Stimulated activated naive CD8-positive, alpha-beta T cell treated with anti-CD3 and anti-CD28 coated beads, Interleukin-15, Interleukin-2, amounts not matched to agents 100 U/mL and 50 U/mL, for 24 hours (primary cell): ENCODE measurements around the gene ALG1L2.
"Not testable (repeated sequence)": the region's sequence is repeated elsewhere in the genome, so short reads cannot be mapped to it uniquely, and the experiment has no call there.

Experiments
- ATAC-seq: fragments of 150-1000 bp; cut with Tn5 transposase; one replicate; pipeline ENCODE4 v1.10.0; 2021
- DNase-seq: peaks from one replicate; pipeline ENCODE4 v3.0.0; 2021

Gene ALG1L2, protein sequence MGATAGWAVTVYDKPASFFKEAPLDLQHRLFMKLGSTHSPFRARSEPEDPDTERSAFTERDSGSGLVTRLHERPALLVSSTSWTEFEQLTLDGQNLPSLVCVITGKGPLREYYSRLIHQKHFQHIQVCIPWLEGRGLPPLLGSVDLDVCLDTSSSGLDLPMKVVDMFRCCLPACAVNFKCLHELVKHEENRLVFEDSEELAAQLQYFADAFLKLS

DNA sequence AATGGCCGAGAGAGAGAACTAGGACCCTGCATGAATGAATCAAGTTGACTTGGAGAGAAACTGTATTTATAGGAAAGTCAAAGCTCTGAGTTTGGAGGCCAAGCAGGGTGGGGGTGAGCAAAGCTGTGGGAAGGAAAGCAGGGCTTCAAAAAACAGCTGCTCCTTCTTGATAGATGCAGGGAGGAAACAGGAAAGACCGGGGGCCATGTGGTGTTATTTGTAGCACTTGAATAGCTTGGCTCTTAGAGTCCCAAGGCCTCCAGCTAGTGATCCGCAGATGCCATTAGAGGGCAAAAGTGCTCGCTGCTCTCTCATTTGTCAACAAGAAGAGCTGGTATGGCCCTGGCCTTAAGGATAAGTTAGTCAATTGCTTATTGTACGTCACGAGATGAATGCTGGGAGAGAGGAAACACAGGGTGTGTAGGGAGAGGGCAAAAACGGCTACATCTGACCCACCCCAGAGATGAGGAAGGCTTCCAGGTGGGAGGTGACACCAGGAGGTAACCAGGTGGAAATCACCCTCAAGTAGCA lies at the start of gene ALG1L2:
TSS of gene ALG1L2 (plus strand) at position 481 of the 531 bp plus-strand sequence. CDS start 186 bp downstream, outside the sequence.
- ATAC-seq (no peak), DNase-seq (no peak)

DNA sequence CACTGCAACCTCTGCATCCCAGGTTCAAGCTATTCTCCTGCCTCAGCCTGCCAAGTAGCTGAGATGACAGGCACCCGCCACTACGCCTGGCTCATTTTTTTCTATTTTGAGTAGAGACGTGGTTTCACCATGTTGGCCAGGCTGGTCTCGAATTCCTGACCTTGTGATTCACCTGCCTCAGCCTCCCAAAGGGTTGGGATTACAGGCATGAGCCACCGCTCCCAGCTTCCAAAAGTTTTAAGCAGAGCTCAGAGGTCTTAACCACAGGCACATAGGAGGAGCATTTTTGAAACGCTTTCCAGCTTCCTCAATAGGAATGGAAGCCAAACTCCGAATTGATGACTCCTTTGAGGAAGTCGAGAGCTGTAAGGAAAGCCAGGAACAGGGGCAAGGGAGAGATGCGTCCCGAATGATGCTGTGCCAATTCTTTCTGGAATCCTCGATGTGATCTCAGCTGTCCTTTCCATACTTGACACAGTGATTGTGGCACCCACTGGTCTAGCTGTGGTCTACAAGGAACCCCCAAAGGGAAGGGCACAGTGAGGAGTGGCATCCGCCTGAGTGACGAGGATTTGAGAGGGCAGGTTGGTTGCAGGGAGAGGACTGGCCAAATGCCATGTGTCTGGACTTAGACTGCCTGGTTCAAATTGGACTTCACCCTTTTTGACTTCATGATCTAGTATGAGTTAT lies 44.4 kb upstream of the ALG1L2 start:
- ATAC-seq, DNase-seq: not testable (repeated sequence)

DNA sequence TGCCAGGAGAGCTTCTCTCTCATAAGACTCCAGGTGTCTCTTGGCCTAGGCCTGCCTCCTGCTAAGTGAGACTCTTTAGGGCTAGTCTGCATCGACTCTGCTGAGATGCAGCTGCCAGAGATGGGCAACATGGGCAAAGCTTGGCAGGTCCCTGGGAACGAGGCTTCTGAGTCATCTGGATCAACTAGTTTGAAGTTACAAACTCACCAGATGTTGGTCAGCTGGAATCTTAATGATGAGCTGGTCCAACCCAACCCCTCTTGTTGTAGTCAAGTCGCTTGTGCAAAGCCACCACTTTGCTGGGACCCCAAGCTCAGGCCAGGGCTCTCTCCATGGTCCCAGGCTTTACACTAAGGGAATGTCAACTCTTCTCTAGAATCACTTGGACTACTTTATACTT lies 38.9 kb upstream of the ALG1L2 start:
- ATAC-seq, DNase-seq: not testable (repeated sequence)

DNA sequence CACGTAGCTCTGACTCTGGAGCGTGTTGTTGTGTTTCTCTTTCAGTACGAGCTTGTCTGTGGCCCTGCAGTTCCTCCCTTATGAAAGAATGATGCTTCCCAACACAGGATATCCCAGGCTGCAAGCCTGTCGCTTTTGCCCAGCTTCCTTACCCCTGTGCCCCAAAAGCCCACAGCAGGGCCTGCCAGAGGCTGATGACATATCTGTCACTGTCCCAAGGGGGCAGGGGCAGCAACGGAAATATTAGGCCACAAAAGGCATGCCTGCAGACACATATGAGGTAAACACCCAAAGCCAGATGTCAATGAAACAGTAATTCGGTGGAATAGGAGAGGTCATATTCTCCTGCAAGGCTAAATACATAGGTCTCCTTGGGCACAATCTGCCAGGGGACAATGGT lies 38.0 kb upstream of the ALG1L2 start:
- DNase-seq, result not testable (repeated sequence)

DNA sequence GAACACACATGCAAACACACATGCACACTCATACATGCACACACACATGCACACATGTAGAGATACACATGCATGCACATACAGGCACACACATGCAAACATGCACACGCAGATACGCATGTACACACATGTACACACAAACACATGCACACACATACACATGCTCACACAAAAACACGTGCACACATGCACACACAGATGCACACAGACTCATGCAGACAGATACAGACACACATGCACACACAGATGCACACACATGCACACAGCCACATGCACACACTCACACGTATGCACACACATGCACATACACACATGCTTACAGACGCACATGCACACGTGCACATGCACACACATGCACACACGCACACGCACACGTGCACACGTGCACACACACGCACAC lies 37.3 kb upstream of the ALG1L2 start:
- no peak for ATAC-seq

More for the DNA sequence above, 38.0 kb upstream of the ALG1L2 start:
- not testable (repeated sequence) for ATAC-seq

DNA sequence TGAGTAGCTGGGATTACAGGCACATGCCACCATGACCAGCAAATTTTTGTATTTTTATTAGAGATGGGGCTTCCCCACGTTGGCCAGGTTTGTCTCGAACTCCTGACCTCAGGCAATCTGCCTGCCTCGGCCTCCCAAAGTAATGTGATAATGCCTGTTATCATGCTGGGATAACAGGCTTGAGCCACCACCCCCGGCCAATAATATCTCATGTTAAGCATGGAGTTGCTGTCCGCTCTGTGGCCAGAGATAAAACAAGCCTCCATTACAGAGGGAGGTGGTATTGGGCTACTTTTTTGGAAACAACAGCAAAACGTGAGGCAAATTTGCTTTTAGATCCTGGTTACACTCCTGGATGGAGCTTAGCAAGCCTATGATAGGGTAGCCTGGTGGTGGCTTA lies 32.9 kb upstream of the ALG1L2 start:
- no peak for DNase-seq
- no peak for ATAC-seq

More for the DNA sequence above, 37.3 kb upstream of the ALG1L2 start:
- DNase-seq, result no peak

DNA sequence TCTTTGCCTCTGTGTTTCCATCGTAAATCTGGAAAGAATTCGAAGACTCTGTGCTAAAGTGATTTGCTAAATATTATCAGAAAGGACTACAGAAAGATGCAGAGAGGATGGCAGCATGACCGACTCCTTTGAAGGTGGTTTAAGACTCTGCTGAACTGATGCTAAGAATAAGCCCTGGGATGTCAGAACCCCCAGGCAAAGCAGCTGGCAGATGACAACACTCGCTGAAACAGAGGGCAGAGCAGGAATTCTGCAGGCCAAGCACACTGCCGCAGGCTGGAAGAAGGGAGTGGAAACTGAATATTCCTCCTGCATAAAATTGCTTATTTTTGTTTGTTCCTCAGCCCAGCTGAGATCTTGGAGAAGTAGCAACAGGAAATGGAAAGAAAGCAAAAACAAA lies 29.3 kb upstream of the ALG1L2 start:
- ATAC-seq, result not testable (repeated sequence)

DNA sequence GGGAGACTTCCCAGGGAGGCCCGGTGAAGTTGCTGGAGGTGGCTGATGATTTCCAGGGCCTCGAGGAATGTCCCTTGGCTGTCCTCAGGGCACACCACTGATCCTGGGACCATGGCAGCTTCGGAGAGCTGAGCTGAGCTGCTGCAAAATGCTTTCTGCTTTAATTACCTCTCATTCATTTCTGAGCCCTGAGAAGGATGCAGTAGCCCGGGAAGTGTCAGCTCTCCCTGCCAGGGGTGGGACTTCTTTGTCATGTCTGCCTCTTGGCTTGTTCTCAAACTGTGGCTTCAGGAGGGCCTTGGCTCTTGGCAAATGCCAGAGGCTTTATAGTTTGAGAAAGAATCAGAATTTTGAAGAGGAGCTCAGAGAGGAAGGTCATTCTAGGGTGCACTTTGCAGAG lies 28.7 kb upstream of the ALG1L2 start:
- ATAC-seq, DNase-seq: not testable (repeated sequence)

More for the DNA sequence above, 29.3 kb upstream of the ALG1L2 start:
- not testable (repeated sequence) for DNase-seq

DNA sequence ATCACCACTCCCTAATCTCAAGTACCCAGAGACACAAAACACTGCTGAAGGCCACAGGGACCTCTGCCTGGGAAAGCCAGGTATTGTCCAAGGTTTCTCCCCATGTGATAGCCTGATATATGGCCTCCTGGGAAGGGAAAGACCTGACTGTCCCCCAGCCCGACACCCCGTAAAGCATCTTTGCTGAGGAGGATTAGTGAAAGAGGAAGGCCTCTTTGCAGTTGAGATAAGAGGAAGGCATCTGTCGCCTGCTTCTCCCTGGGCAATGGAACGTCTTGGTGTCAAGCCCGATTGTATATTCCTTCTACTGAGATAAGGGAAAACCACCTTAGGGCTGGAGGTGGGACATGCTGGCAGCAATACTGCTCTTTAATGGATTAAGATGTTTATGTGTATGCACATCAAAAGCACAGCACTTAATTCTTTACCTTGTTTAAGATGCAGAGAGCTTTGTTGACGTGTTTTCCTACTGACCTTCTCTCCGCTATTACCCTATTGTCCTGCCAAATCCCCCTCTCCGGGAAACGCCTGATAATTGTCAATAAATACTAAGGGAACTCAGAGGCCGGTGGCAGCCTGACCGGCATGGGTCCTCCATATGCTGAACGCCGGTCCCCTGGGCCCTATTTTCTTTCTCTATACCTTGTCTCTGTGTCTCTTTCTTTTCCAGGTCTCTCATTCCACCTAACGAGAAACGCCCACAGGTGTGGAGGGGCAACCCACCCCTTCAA lies 23.9 kb upstream of the ALG1L2 start:
- not testable (repeated sequence) for DNase-seq, ATAC-seq

DNA sequence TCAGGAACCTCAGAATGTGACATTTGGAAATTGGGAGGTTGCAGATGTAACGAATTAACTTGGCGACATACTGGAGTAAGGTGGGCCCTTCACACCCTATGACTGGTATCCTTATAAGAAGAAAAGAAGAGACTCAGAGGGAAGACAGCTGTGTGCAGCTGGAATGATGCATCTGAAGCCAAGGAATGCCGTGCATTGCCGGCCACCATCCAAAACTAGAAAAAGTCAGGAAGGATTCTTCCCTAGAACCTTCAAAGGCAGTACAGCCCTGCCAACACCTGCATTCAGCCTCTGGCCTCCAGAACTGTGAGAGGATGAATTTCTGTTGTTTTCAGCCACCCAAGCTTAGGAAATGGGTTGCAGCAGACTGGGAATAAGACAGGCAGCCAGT lies 23.4 kb upstream of the ALG1L2 start:
- not testable (repeated sequence) for ATAC-seq, DNase-seq

DNA sequence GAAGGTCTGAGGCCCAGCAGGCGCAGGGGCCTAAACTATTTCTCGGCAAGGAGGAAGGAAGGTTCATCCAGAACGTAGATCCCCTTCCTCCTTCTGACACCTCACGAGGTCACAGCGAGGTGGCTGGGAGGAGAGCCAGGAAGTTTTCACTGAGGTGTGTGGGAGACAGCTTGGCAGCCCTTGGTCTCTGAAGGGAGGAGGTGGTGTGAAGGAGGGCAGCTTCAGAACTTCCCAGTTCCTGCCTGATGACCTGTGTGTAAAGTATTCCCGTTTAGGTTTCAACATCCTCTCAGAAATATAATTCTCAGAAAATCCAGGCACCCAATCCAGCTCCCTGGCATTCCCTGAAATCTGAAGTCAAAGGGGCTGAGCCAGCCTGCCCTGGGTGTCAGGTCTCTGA lies 22.9 kb upstream of the ALG1L2 start:
- ATAC-seq, DNase-seq: not testable (repeated sequence)

DNA sequence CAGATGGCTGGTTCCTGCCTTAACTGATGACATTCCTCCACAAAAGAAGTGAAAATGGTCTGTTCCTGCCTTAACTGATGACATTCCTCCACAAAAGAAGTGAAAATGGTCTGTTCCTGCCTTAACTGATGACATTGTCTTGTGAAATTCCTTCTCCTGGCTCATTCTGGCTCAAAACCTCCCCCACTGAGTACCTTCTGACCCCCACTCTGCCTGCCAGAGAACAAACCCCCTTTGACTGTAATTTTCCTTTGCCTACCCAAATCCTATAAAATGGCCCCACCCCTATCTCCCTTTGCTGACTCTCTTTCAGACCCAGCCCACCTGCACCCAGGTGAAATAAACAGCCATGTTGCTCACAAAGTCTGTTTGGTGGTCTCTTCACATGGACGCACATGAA lies 22.5 kb upstream of the ALG1L2 start:
- not testable (repeated sequence) for ATAC-seq, DNase-seq

DNA sequence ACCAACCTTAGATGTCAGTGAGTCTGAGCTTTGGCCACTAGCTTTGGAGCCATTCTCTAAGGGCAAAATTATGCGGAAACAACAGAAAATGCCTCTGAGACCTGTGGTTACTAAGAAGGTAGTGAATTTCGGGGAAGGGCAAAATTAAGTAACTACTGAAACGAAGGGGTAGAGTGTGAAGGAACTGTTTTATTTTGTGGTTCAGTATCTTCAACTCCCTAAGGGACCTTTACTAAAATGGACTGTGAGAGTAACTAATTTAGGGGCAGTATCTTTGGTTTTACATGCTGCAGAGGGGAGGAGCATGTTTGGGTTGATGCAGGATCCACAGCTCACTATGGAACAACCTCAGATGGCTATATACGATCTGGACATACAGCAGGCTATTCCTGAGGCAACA lies 8.0 kb upstream of the ALG1L2 start:
- DNase-seq (no peak), ATAC-seq (no peak)

DNA sequence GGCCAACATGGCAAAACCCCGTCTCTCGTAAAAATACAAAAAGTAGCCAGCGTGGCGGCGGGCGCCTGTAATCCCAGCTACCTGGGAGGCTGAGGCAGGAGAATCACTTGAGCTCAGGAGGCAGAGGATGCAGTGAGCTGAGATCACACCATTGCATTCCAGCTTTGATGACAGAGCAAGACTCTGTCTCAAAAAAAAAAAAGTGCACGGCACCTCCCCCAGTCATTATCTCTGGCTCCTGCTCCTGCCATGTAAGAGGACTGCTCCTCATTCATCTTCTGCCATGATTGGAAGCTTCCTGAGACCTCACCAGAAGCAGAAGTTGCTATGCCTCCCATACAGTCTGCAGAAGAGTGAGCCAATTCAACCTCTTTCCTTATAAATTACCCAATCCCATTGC lies 4.0 kb upstream of the ALG1L2 start:
- ATAC-seq (no peak), DNase-seq (no peak)

DNA sequence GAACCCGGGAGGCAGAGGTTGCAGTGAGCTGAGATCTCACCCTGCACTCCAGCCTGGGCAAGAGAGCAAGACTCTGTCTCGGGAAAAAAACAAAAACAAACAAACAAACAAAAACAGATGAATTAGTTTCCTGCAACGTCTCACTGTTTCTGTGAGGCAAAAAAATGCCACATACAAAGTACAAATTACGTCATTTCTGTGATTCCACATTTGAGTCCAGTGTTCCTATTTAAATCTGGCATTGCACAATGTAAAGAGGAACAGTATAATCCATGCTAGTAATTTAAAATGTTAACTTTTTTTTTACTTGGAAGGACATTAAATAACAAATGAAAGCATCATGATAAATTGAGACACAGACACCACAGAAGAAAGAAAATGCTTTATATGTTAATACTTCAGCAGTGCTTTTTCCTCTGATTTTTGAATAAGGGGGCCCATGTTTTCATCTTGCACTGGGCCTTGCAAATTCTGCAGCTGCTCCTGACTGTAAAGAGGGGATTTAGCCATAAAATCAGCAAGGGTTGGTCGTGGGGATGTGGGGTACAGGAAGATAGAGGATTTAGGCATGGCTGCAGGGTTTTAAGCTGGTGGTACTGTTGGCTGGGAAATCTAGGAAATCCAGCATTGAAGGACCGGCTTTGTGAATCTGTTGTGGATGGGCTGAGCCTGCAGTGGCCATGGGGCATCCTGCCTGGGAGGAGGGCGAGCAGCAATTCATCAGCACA lies 1.9 kb downstream of the ALG1L2 start:
- ATAC-seq, DNase-seq: not testable (repeated sequence)

DNA sequence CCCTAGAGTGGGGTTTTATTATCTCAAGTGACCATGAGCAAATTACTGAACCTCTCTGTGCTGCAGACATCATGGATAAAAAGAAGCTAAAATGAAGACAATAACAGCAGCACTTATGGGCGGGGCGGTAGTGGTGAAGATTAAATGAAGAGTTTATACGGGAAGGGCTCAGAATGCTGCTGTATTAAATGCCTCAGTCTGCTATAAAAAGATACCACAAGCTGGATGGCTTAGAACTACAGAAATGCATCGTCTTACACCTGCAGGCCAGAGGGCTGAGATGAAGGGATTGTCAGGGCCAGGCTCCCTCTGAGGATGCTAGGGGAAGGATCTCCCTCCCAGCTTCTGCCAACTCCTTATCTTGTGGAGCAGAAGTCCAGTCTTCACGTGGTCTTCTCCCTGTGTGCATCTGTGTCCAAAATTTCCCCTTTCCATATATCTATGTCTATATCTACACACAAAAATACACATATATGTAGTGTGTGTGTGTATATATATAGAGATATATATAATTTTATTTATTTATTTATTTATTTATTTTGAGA lies 2.9 kb downstream of the ALG1L2 start:
- no peak for DNase-seq
- no peak for ATAC-seq

DNA sequence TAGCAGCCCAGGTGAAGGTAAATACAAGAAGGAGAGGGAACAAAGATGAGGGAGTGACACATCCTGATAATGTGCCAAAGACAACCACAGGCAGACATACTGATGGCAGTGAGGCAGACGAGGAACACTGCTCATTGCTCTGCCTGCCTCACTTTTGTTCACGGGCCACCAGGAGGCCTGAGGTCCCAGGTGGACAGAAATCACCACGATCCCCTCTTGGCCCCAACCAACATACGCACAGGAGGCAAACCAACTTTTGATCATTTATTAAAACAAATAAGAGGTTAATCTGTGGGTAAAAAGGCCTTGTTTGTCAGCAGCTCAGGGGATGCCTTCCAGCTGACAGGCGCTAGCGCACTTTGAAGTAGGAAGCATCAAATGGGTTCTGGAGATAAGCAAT lies 4.2 kb downstream of the ALG1L2 start:
- ATAC-seq, result no peak
- no peak for DNase-seq

DNA sequence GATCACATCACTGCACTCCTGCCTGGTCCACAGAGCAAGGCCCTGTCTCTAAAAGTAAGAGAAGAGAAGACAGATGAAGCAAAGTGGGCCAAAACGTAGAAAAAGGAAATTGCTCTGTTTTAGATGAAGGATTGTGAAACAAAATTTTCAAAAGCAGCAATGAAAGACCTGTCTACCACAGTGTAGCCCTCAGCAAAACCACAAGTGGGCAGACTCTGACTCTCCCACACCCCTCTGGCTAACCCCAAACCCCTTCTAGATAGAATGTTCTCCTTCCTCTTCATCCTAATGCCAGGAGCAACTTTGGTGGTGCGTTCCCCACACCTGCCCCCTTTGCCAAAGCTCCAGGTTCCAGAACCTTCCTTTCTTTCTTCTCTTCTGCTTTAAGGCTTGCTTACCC lies 5.0 kb downstream of the ALG1L2 start:
- not testable (repeated sequence) for ATAC-seq, DNase-seq

DNA sequence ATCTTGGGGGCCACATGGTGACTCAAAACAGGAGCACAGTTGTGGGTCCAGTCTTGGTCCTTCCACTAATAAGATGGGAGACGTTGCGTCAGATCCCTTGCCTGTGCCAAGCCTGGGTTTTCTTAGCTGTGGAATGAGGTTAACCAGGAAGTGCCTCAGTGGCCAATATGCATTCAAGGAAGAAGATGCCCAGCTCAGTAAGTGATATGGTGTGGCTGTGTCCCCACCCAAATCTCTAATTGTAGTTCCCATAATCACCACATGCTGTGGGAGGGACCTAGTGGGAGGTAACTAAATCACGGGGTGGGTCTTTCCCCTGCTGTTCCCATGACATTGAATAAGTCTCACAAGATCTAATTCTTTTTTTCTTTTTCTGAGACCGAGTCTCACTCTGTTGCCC lies 6.4 kb downstream of the ALG1L2 start:
- DNase-seq (no peak), ATAC-seq (no peak)

DNA sequence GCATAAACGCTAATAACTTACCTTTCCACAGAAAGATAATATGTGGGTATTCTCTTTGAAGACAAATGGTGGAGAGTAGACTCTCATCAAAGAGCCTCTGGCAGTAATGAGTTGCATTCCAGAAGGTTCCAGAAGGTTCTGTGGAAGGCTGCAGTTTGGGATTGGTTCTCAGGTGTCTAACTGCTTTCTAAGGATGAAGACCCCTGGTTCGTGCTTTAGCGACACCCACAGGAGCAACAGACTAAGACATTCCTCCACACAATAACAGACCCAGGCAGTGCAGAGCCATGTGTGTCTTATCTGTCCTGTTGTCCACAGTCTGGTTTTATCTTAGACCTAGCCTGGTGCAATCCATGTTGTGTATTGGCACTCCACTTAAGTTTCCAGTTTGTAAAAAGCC lies 9.1 kb downstream of the ALG1L2 start:
- not testable (repeated sequence) for DNase-seq, ATAC-seq

DNA sequence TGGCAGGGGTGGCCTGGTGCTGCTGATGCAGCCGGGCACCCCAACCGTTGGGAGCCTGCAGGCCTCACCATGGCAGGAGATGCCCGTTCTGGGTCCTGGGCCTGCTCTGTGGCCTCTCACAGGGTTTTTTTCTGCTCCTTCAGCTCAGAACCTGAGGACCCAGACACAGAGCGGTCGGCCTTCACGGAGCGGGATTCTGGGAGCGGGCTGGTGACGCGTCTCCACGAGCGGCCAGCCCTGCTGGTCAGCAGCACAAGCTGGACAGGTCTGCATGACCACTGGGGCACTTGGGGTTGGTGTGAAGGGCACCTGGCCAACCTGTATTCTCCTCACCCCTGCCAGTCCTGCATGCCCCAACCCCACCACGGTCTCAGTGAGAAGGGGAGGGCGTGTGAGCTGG lies 10.3 kb downstream of the ALG1L2 start:
- DNase-seq (no peak), ATAC-seq (no peak)
